KMS-11 (cell line): ENCODE results near the gene KCNE4.

Experiments
- H2AFZ ChIP-seq: fragments of 200-600 bp; sonication (generic); 2 replicates; pipeline ENCODE4 v1.6.1; 2016; ENCODE audit warnings: antibody characterized with exemption, mixed run types, low read depth
- H3K27ac ChIP-seq: fragments of 200-600 bp; sonication (generic); 2 replicates; pipeline ENCODE4 v1.6.1; 2016; ENCODE audit warnings: mild to moderate bottlenecking, mixed run types
- H3K27me3 ChIP-seq: fragments of 200-600 bp; sonication (generic); 2 replicates; pipeline ENCODE4 v1.6.1; 2017; ENCODE audit warnings: mild to moderate bottlenecking, low read depth, mixed run types, moderate library complexity; ENCODE audit not compliant: insufficient read depth
- H3K36me3 ChIP-seq: fragments of 200-600 bp; sonication (generic); 2 replicates; pipeline ENCODE4 v1.6.1; 2017; ENCODE audit warnings: mild to moderate bottlenecking, mixed run types; ENCODE audit not compliant: insufficient read depth
- H3K4me1 ChIP-seq: fragments of 200-600 bp; sonication (generic); 2 replicates; pipeline ENCODE4 v1.6.1; 2016; ENCODE audit warnings: mild to moderate bottlenecking, low read depth, mixed run types; ENCODE audit not compliant: poor library complexity, severe bottlenecking
- H3K4me2 ChIP-seq: fragments of 200-600 bp; sonication (generic); 2 replicates; pipeline ENCODE4 v1.7.0; 2016; ENCODE audit warnings: mild to moderate bottlenecking, mixed run types
- H3K4me3 ChIP-seq: fragments of 200-600 bp; sonication (generic); IDR thresholded peaks from 2 replicates; pipeline ENCODE4 v1.6.1; 2017; ENCODE audit warnings: low read depth, low read length, mixed read lengths; ENCODE audit not compliant: insufficient read depth
- H3K79me2 ChIP-seq: fragments of 200-600 bp; sonication (generic); 2 replicates; pipeline ENCODE4 v1.6.1; 2016; ENCODE audit warnings: low read depth, mixed run types; ENCODE audit not compliant: insufficient read depth
- H3K9ac ChIP-seq: fragments of 200-600 bp; sonication (generic); 2 replicates; pipeline ENCODE4 v1.6.1; 2016; ENCODE audit warnings: mild to moderate bottlenecking, mixed run types
- H4K20me1 ChIP-seq: fragments of 200-600 bp; sonication (generic); 2 replicates; pipeline ENCODE4 v1.6.1; 2016; ENCODE audit warnings: mild to moderate bottlenecking, mixed run types; ENCODE audit not compliant: insufficient read depth
- CTCF ChIP-seq: fragments of 200-600 bp; sonication (generic); conservative IDR thresholded peaks from 2 replicates; pipeline ENCODE4 v1.6.1; 2017; ENCODE audit warnings: low read depth, mild to moderate bottlenecking, antibody characterized with exemption, low read length, moderate library complexity, mixed read lengths

KCNE4 gene

GRCh38 chr2:223097888-223098383 lies 45.9 kb downstream of the KCNE4 start:
- Histone ChIP-seq H3K4me3 (no peak overlapping the region), H3K4me2 (no peak overlapping the region), H3K36me3 (no peaks in the 10 kb centered on the region), H3K27me3 (no peaks in the 10 kb centered on the region; the same call in 1 of the 2 replicates), H3K79me2 (no peaks in the 10 kb centered on the region), H4K20me1 (no peaks in the 10 kb centered on the region), H3K27ac (no peak overlapping the region), H3K4me1 (peaks cover 24% of the 10 kb centered on the region), H2AFZ (no peak overlapping the region), H3K9ac (no peak overlapping the region)
- TF ChIP-seq CTCF, result no peak

- Histone ChIP-seq H3K9ac (no peak overlapping the region), H2AFZ (no peak overlapping the region), H3K4me1 (peaks cover 40% of the 10 kb centered on the region), H4K20me1 (no peaks in the 10 kb centered on the region), H3K36me3 (no peaks in the 10 kb centered on the region), H3K4me2 (no peak overlapping the region), H3K4me3 (no peak overlapping the region), H3K27me3 (no peaks in the 10 kb centered on the region; the same call in 1 of the 2 replicates), H3K27ac (no peak overlapping the region), H3K79me2 (no peaks in the 10 kb centered on the region)
- no peak for TF ChIP-seq CTCF
These were observed 47.6 kb downstream of the KCNE4 start for GRCh38 chr2:223099561-223099960.

GRCh38 chr2:223100061-223100511 lies 48.1 kb downstream of the KCNE4 start:
- peaks cover 4% of the 10 kb centered on the region; the same call in 1 of the 2 replicates for H3K27me3 ChIP-seq
- H3K4me2 ChIP-seq, result no peak overlapping the region
- no peak overlapping the region for H2AFZ ChIP-seq
- no peaks in the 10 kb centered on the region for H4K20me1 ChIP-seq
- H3K79me2 ChIP-seq, result no peaks in the 10 kb centered on the region
- no peak overlapping the region for H3K27ac ChIP-seq
- H3K36me3 ChIP-seq, result no peaks in the 10 kb centered on the region
- no peak overlapping the region for H3K9ac ChIP-seq
- TF ChIP-seq CTCF, result no peak
- no peak overlapping the region for H3K4me3 ChIP-seq
- H3K4me1 ChIP-seq, result peaks cover 45% of the 10 kb centered on the region

GRCh38 chr2:223101340-223102039 lies 49.5 kb downstream of the KCNE4 start:
- TF ChIP-seq CTCF, result peak; percentile 51
- no peak overlapping the region for H3K4me3 ChIP-seq
- no peak overlapping the region for H2AFZ ChIP-seq
- H3K4me2 ChIP-seq, result peak overlapping the region; percentile 31
- no peaks in the 10 kb centered on the region for H3K79me2 ChIP-seq
- no peak overlapping the region for H3K27ac ChIP-seq
- peaks cover 4% of the 10 kb centered on the region; the same call in 1 of the 2 replicates for H3K27me3 ChIP-seq
- no peaks in the 10 kb centered on the region for H3K36me3 ChIP-seq
- H3K9ac ChIP-seq, result no peak overlapping the region
- peaks cover 48% of the 10 kb centered on the region for H3K4me1 ChIP-seq
- no peaks in the 10 kb centered on the region for H4K20me1 ChIP-seq
